Choroid plexus epithelial cell (primary cell): Measurements from ENCODE around the gene PLEKHA8.

Experiments used
- DNase-seq: peaks from one replicate; pipeline ENCODE4 v3.0.0-alpha.2; 2010; ENCODE audit warnings: low read depth
- H3K4me3 ChIP-seq: 2 replicates; pipeline ENCODE4 v1.5.1; 2011; ENCODE audit warnings: low read depth, mild to moderate bottlenecking, control low read depth, low read length, moderate library complexity
- TF ChIP-seq, protein P1 (sequence below): conservative IDR thresholded peaks from 2 replicates; pipeline ENCODE4 v1.5.1; 2011; ENCODE audit warnings: low read depth, mild to moderate bottlenecking, control low read depth, inconsistent platforms, low read length, moderate library complexity

The PLEKHA8 gene

DNA sequence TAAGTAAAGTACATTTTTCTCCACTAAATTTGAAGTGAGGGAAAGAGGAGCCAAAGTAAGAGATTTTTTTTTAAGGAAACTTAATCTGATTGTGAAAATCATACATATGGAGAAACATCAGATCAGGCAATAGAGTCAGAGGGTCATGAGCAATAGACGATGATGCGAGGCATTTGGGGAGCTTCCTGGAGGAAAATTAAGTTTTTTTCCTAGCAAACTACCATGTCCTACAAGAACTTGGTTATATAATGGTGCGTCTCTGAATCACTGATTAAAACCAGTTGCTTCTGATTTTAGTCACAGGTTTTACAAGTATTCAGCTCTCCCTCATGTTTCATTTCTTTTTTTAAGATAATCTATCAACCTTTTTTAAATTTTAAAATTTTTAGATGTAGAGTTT, 54.5 kb downstream of the PLEKHA8 start:
- DNase-seq = no peak

DNA sequence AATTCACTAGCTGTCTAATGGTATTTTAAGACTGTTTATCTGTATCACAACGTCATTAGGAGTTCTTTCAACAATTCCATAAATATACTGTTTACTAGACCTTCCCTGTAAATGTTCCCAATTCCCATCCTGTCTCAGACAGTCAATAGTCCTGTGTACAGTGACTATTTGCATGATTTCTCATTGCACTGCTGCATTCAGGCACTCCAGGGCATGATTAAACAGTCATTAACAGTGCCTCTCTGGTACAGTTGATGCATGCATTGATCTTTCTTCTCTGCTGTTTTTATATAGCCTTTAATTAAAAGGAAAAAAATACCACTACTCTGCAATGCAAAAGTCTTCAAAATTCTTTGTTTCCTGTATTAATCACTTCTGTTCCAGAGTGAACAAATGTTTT, 55.1 kb downstream of the PLEKHA8 start:
- H3K4me3 ChIP-seq = no peak overlapping the region
- TF ChIP-seq, protein P1, sequence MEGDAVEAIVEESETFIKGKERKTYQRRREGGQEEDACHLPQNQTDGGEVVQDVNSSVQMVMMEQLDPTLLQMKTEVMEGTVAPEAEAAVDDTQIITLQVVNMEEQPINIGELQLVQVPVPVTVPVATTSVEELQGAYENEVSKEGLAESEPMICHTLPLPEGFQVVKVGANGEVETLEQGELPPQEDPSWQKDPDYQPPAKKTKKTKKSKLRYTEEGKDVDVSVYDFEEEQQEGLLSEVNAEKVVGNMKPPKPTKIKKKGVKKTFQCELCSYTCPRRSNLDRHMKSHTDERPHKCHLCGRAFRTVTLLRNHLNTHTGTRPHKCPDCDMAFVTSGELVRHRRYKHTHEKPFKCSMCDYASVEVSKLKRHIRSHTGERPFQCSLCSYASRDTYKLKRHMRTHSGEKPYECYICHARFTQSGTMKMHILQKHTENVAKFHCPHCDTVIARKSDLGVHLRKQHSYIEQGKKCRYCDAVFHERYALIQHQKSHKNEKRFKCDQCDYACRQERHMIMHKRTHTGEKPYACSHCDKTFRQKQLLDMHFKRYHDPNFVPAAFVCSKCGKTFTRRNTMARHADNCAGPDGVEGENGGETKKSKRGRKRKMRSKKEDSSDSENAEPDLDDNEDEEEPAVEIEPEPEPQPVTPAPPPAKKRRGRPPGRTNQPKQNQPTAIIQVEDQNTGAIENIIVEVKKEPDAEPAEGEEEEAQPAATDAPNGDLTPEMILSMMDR = no peak
- no peak for DNase-seq

More for the DNA sequence above, 54.5 kb downstream of the PLEKHA8 start:
- H3K4me3 ChIP-seq = no peak overlapping the region
- TF ChIP-seq, protein P1 = no peak

DNA sequence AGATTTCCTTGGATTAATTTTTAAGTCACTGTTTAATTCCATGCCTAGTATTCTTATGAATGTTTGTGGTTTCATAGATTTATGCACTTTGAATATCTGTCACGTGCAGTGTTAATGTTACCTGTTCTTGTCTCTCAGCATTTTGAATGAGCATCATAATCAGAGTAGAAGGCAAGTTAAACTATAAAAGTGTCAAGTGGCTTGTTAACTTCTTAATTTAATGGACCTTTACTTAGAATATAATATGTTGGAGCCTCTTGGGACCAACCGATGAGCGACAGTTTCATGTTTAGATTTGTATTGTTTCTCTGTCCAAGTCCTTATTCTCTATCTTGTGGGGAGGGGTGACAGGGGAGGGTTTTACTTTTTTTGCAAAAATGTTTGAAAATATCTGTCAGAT, 56.0 kb downstream of the PLEKHA8 start:
- no peak for DNase-seq
- TF ChIP-seq, protein P1 = no peak
- no peak overlapping the region for H3K4me3 ChIP-seq

DNA sequence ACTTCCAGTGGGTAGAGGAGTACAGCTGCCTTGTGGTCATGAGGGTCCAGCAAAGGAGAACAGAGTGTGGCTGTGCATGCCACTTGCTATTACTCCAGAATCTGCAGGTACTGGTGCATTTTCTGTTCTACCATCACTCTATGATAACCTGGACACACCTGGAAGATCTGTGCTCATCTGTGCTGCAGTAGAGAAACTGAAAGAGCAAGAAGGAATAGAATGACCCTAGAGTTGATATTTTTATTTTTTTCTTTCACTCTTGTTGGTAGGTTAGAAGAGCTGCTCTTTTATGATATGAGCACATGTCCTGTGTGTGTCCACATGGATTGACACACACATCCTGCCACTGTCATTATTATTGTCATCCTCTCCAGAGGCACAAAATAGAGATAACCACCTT, 58.3 kb downstream of the PLEKHA8 start:
- no peak for DNase-seq
- TF ChIP-seq, protein P1 = no peak
- H3K4me3 ChIP-seq = no peak overlapping the region

DNA sequence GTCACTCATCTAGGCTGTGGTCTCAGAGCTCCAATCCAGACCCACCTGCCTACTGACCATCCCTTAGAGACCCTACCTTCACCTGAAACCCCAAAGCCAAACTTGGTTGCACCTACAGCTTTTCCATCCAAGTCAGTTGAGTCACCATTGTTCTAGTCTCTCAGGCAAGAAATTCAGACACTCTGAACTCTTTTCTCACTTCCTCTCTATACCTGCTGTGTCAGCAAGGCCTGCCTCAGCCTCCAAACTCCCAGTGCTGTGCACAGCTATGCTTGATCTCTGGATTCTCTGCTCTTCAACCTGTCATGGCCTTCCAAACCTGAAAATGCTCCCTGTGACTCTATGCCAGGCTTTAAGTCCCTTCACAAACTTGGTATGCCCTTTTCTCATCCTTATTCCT, 59.2 kb downstream of the PLEKHA8 start:
- no peak overlapping the region for H3K4me3 ChIP-seq
- TF ChIP-seq, protein P1 = no peak
- DNase-seq = no peak

DNA sequence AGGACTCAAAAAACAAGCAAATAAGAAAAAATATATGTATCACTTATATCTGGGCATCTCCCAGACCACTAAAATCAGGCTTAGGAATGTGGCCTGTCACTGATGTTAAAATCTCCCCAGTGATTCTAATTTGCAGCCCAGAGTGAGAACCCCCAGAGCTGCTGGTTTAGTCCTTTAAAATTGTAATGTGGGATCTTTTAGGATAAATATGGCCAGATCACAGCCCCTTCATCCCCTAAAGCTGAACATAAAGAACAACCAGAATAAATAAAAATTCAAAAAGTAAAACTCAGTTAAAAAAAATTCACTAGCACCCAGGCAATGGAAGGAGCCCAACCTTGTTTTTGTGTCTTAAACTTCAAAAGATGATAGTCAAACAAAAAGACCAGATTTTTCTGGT, 60.1 kb downstream of the PLEKHA8 start:
- TF ChIP-seq, protein P1 = no peak
- no peak overlapping the region for H3K4me3 ChIP-seq
- no peak for DNase-seq

DNA sequence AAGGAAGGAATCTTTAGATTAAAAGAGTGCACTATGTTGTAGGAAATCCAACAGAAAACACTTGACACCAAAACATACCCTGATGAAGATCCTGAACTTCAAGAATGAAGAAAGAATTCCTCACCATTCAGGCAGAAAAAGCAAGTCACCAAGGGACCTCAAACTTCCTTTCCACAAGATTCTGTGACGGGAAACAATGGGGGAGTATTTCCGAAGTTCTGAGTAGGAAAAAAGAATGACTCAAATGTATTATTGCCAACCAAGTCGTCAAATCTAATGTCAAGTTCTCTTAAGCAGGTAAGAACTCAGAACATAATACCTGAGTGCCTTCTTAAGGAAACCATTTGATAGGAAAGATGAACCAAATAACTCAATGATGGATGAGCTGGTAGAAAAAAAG, 61.9 kb downstream of the PLEKHA8 start:
- no peak overlapping the region for H3K4me3 ChIP-seq
- TF ChIP-seq, protein P1 = no peak
- no peak for DNase-seq
